ENCODE data around the gene SERTM2. TPM values are rescaled to one million over a fixed set of nuclear protein-coding genes. Genes with fewer than 3 reads are reported as not detected.

Gene SERTM2
- total RNA-seq, 1 donor from 2014 or later = not detected

DNA sequence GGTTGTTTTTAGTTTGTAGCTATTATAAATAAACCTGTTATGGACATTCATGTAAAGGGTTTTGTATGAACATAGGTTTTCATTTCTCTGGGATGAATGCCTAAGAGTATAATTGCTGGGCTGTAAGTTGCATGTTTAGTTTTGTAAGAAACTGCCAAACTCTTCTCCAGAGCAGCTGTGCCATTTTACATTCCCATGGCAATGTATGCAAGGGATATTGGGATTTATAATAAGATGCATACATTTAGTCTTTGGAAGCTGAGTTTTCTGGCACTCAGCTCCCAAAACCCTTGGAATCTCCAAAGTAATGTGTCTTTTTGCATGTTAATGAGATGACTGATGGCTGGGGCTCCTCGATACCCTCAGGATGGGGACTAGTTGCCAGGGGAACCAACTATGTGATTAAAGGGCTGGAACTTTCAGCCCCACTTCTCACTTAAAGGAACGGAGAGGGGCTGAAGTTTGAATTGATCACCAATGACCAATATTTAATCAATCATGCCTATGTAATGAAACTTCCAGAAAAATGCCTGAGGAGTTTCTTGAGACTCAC lies 44.0 kb downstream of the SERTM2 start:
- no peak for DNase-seq (ENCODE audit: low spot score)

DNA sequence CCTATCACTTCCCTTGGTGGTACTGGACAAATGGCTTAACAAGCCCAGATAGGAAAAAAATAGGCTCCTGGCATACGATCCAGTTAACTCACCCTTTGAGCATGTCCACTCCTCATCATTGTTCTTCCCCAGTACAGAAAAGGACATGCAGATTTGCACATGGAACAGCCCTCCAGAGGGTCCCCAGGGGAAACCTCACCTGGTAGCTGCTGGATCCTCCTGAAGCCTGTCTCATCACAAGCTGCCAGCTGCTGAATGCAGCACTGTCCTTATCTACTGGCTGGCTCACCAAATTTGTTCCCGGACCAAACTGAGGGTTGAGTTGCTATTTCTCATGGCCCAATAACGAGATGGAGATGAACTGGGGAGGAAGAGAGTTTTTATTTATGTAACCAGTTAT lies 49.4 kb downstream of the SERTM2 start:
- DNase-seq (ENCODE audit: low spot score) = no peak

DNA sequence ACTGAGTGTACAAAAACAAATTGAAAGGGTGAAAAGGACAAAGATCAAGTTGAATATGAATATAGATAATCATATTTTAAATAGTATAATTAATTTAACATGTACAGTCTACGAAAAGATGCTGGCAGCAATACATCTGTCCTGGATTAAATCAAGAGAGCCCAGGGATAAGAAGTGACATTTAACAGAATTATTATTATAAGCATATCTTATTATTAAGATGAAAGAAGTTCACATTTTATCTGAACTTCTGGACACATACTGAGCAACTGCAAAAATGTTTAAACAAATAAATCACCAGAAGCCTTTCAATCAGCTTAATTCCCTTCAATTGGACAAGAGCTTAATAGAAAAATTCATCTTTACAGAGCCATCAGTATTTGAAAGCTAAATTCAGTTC lies 50.4 kb downstream of the SERTM2 start:
- DNase-seq (ENCODE audit: low spot score) = no peak

DNA sequence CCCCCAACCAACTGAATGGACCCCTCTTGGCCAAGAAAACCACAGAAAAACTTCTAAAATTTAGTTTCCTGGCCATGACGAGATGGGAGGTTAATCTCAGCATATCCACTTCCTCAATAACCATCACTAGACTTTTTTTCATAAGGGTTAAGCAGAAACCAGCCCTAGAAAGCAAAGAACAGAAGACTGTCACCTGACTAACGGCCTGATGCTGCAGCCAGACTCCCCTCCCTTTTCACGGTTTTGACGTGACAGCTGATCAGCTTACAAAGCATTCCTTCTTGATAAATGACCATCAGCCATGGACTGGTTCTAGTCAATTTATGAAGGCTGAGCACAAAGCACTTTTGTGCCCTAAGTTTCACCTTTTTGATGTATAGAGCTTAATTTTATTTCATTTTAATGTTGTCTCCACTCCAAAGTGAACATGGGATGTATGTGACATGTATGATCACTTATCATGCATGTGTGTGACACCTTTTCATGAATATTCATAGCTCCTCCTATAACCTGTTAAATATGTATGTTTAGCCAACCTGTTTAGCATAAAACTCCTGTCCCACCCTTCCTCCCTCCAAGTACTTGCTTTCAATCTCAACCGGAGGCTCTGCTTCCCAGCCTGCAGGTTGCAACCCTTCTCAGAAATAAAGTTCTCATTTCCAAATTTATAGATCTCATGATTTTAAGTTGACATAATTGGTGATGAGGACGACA lies 56.3 kb downstream of the SERTM2 start:
- no peak for DNase-seq (ENCODE audit: low spot score)

DNA sequence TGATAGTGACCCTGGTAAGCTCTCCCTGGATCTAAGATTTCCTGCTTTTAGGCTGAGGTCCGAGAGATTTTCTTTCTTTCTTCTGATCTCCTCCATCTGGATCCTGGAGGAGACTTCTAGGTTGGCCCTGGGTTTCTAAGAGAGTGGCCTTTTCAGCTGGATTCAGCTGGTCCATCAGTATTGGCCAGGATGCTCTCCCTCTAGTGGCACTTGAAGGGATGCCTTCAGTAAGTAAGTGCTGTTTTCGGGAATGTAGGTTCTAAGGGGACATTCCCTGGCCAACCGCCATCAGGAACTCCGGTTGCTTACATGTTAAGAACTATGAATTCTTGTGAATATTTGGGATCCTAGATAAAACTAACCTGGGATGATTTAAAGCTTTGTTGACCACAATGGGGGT lies 56.9 kb downstream of the SERTM2 start:
- no peak for DNase-seq (ENCODE audit: low spot score)

DNA sequence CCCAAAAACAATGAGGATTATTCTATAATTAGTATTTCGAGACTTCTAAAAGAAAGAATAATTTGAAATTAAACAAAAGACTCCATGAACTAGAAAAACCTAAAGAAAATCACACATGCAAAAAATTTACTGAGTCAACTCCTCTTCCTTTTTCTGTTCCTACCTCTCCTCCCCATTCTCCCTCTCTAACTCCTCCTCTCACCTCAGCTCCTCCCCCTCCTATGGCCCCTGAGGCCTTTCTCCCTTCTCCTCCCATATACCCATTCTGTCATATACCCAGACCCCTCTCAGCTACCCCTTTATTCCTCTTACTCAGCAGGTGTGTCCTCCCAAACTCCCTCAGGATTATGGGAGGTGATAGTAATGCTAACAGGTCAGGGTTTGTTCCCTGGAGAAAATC lies 57.4 kb downstream of the SERTM2 start:
- DNase-seq (ENCODE audit: low spot score) = no peak

Other genes starting within 250 kb of the SERTM2 start
- gene CAPN6, start 241.2 kb upstream of the SERTM2 start, total RNA-seq = 0.16 TPM
- gene DCX, start 99.5 kb upstream of the SERTM2 start, total RNA-seq = not detected
- 43.7 TPM for gene ALG13, start 169.5 kb downstream of the SERTM2 start, total RNA-seq

Data from mesenteric fat pad (tissue), 1 donor.